ENCODE results near the gene EMILIN3. TPM values are rescaled to one million over a fixed set of nuclear protein-coding genes. Genes with fewer than 3 reads are reported as not detected.

The EMILIN3 gene
- total and polyA plus RNA-seq, 12 donors: 0.42 to 4.1 (median 1.7) TPM

DNA sequence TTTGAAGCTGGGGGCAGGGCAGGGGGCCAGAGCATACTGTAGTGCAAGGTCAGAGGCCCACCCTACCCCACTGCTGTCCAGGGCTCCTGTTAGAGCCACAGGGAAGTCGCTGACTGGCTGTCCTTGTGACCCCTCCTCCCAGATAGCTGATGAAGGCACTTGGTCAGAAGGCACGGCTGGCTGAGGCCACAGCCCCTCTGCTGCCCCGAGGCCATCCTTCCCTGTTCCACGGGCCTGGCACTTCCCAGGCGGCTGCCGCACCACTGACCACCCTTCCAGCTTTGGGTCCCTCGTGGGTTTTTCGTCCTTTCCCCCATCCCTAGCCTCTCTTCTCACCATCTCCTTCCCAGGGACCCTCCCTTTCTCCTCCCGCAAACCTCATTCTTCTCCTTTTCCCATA lies 9.2 kb upstream of the EMILIN3 start:
- Histone ChIP-seq H3K27ac (no peak overlapping the region), H3K4me1 (replicated peaks in 1 of 2) (no peaks in the 10 kb centered on the region), H3K36me3 (replicated peaks in 1 of 2) (no peaks in the 10 kb centered on the region), H3K4me3 (no peak overlapping the region), H3K27me3 (no peaks in the 10 kb centered on the region), H3K9me3 (replicated peaks in 1 of 3) (no peaks in the 10 kb centered on the region)
- no peak for DNase-seq
- intact Hi-C loops (cut with DNase I): no loop called here
- TF ChIP-seq POLR2A (IDR thresholded peaks at IDR 0.05): no peak
- TF ChIP-seq, protein P1, sequence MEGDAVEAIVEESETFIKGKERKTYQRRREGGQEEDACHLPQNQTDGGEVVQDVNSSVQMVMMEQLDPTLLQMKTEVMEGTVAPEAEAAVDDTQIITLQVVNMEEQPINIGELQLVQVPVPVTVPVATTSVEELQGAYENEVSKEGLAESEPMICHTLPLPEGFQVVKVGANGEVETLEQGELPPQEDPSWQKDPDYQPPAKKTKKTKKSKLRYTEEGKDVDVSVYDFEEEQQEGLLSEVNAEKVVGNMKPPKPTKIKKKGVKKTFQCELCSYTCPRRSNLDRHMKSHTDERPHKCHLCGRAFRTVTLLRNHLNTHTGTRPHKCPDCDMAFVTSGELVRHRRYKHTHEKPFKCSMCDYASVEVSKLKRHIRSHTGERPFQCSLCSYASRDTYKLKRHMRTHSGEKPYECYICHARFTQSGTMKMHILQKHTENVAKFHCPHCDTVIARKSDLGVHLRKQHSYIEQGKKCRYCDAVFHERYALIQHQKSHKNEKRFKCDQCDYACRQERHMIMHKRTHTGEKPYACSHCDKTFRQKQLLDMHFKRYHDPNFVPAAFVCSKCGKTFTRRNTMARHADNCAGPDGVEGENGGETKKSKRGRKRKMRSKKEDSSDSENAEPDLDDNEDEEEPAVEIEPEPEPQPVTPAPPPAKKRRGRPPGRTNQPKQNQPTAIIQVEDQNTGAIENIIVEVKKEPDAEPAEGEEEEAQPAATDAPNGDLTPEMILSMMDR (IDR thresholded peaks at IDR 0.05): no peak
- 83 to 93% (median 86%) methylated on average over 8 to 9 of the region's 9 CpGs for WGBS, 4 donors

DNA sequence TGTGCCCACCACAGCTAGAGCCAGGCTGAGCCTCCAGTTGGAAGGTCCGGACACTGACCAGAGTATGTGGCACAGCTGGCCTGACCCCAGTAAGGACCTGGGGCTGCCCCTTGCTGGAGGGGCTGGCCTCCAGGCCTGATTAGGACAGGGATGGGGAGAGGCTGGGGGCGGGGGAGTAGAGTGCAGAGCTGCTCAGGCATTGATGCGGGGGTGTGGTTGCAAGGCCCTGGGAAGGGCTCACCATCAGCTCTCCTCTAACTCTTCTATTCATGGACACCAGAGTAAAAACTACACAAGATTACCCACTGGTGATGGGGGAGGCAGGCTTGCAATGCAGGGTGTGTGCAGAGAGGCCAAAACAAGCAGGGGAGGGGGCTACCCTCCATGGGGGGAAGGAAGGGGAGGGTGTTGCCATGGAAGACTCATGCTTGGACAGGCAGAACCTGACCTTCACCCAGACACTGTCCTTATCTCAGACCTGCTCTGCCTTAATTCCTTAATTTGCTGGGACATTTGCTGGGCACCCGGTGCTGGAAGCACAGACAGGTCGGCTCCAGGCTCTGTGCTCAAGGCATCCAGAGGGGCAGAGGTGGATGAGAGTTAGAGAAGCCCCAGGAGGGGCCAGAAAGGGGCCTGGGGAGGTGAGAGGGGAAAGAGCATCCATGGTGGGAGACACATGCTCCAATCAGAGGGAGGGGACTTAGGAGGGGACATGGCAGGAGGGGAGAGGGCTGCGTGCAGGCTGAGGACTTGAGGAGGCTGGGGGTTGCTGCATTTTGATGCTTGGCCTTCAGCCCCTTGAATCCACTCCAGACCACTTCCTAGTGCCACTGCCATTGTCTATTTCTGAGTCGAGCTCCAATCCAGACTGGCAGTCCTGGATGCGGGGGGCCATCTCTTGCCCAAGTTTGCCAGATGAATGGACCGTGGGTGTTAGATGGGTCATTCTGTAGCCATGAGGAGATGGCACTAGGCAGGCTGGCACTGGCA lies 7.6 kb upstream of the EMILIN3 start:
- Histone ChIP-seq H3K27me3 (no peaks in the 10 kb centered on the region), H3K27ac (no peak overlapping the region), H3K9me3 (replicated peaks in 1 of 3) (no peaks in the 10 kb centered on the region), H3K4me1 (replicated peaks in 1 of 2) (no peaks in the 10 kb centered on the region), H3K36me3 (replicated peaks in 1 of 2) (no peaks in the 10 kb centered on the region), H3K4me3 (no peak overlapping the region)
- intact Hi-C loops (cut with DNase I): no loop called here
- WGBS, 4 donors: 68 to 85% (median 75%) methylated on average over 6 to 9 of the region's 9 CpGs
- no peak for TF ChIP-seq POLR2A (IDR thresholded peaks at IDR 0.05)
- TF ChIP-seq, protein P1 (IDR thresholded peaks at IDR 0.05): no peak
- DNase-seq: no peak

DNA sequence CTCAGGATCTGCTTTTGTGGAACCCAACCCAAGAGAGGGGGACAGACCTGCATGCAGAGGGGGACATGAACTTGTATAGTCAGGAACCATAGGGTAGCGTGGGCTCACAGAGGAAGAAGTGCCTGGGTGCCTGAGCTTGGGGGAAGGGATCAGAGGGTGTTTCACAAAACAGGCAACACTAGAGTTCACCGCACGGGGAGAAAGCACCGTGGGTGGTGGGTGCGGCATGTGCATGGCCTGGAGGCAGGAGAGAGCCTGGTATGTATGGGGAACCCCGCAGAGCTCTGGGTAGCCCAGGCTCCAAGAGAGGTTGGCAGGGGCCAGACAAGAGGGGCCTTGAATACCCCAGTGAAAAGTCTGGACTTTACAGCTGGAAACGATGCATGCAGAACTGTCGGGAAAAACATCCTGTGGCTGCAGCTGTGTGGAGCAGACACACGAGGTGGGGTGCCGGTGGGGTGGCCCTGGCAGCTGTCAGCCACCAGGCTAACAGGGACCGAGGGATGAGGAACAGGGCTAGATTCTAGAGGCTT lies 6.7 kb upstream of the EMILIN3 start:
- Histone ChIP-seq H3K4me3 (no peak overlapping the region), H3K9me3 (replicated peaks in 1 of 3) (no peaks in the 10 kb centered on the region), H3K36me3 (replicated peaks in 1 of 2) (no peaks in the 10 kb centered on the region), H3K27me3 (no peaks in the 10 kb centered on the region), H3K4me1 (replicated peaks in 1 of 2) (no peaks in the 10 kb centered on the region), H3K27ac (no peak overlapping the region)
- no peak for DNase-seq
- WGBS, 4 donors: 81 to 87% (median 84%) methylated on average over 11 of the region's 11 CpGs
- TF ChIP-seq, protein P1 (IDR thresholded peaks at IDR 0.05): no peak
- no peak for TF ChIP-seq POLR2A (IDR thresholded peaks at IDR 0.05)
- intact Hi-C loops (cut with DNase I): no loop called here

- no peak for DNase-seq
- TF ChIP-seq, protein P1 (IDR thresholded peaks at IDR 0.05): no peak
- TF ChIP-seq POLR2A (IDR thresholded peaks at IDR 0.05): no peak
- Histone ChIP-seq H3K27me3 (no peaks in the 10 kb centered on the region), H3K36me3 (replicated peaks in 1 of 2) (no peaks in the 10 kb centered on the region), H3K9me3 (replicated peaks in 1 of 3) (no peaks in the 10 kb centered on the region), H3K27ac (no peak overlapping the region), H3K4me3 (no peak overlapping the region), H3K4me1 (replicated peaks in 1 of 2) (no peaks in the 10 kb centered on the region)
- intact Hi-C loops (cut with DNase I): no loop called here
- WGBS, 4 donors: 74 to 90% (median 85%) methylated on average over 4 of the region's 4 CpGs
Measured at GRCh38 chr20:41371371-41371770, 4.8 kb upstream of the EMILIN3 start.
